ENCODE measurements around the gene TMEM233. TPM values are rescaled to one million over a fixed set of nuclear protein-coding genes. Genes with fewer than 3 reads are reported as not detected.

The TMEM233 gene
- total RNA-seq, 1 donor from 2014 or later = 0.96 TPM

DNA sequence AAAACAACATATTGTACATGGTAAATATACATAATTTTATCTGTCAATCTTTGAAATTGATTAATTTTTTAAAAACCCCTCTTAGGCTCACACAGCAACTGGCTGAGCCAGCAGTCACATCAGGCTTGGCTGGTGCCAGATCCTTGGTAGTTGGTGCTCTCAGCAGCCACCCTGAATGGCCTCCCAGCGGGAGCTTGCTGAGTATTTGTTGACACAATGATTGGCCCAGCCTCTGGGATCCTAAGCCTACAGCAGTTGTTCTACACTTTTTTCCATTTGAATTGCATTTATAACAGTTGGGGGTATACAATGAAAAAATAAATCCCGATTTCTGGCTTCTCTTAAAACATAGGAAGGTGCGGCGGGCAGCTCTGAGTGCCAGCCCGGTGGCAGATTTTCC lies 85.5 kb downstream of the TMEM233 start:
- no peak for DNase-seq

DNA sequence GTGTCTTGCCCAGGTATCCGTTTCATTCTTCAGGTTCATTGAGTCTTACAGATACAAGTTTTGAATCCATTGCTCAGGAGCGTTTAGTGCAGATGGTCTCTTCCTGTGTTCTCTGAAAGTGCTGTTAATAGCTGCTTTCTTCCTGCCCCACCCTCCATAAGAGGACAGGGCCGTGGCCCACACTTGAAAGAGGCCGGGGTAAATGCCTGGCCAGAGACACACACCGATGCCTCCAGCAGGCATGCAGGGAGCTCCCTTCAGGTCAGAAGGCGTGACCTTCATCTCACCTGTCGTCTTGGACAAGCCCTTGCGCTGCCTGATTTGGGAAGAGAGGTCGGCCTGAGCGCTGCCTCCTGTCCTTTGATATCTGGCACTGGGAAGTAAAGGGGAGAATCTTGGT lies 85.9 kb downstream of the TMEM233 start:
- H3K27me3 ChIP-seq = no peaks in the 10 kb centered on the region
- H3K36me3 ChIP-seq = peaks cover 79% of the 10 kb centered on the region
- intact Hi-C loops (cut with DNase I) = no loop called here
- no peak overlapping the region for H3K27ac ChIP-seq
- peaks cover 11% of the 10 kb centered on the region for H3K4me1 ChIP-seq
- H3K9me3 ChIP-seq = no peaks in the 10 kb centered on the region
- H3K4me3 ChIP-seq = no peak overlapping the region
- TF ChIP-seq, protein P1, sequence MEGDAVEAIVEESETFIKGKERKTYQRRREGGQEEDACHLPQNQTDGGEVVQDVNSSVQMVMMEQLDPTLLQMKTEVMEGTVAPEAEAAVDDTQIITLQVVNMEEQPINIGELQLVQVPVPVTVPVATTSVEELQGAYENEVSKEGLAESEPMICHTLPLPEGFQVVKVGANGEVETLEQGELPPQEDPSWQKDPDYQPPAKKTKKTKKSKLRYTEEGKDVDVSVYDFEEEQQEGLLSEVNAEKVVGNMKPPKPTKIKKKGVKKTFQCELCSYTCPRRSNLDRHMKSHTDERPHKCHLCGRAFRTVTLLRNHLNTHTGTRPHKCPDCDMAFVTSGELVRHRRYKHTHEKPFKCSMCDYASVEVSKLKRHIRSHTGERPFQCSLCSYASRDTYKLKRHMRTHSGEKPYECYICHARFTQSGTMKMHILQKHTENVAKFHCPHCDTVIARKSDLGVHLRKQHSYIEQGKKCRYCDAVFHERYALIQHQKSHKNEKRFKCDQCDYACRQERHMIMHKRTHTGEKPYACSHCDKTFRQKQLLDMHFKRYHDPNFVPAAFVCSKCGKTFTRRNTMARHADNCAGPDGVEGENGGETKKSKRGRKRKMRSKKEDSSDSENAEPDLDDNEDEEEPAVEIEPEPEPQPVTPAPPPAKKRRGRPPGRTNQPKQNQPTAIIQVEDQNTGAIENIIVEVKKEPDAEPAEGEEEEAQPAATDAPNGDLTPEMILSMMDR (IDR thresholded peaks at IDR 0.05) = no peak
- DNase-seq = no peak
- ATAC-seq = no peak

More for the DNA sequence above, 85.5 kb downstream of the TMEM233 start:
- ATAC-seq = peak; percentile 58
- no peak overlapping the region for H3K4me3 ChIP-seq
- no peaks in the 10 kb centered on the region for H3K27me3 ChIP-seq
- H3K36me3 ChIP-seq = peaks cover 83% of the 10 kb centered on the region
- intact Hi-C loops (cut with DNase I) = no loop called here
- H3K4me1 ChIP-seq = peaks cover 15% of the 10 kb centered on the region
- H3K27ac ChIP-seq = no peak overlapping the region
- H3K9me3 ChIP-seq = no peaks in the 10 kb centered on the region
- TF ChIP-seq, protein P1 (IDR thresholded peaks at IDR 0.05) = no peak

DNA sequence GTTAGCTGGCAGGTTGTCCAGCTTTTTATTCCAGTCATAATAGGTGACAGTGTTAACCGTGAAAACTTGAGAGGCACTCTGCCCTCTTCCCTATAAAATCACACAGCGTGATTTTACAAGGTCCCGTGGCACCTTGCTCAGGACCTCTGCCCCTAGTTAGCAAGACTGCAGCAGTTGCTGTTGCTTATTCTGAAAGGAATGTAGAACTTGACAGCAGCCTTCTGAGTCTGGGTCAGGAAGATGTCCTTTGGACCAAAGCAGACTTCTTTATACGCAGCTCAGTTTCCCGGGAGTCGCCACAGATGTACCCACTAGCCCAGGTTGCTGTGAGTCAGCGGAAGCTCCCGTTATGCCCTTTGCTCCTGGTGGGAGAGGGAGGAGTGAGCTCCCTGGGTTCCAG lies 87.5 kb downstream of the TMEM233 start:
- peaks cover 15% of the 10 kb centered on the region for H3K4me1 ChIP-seq

DNA sequence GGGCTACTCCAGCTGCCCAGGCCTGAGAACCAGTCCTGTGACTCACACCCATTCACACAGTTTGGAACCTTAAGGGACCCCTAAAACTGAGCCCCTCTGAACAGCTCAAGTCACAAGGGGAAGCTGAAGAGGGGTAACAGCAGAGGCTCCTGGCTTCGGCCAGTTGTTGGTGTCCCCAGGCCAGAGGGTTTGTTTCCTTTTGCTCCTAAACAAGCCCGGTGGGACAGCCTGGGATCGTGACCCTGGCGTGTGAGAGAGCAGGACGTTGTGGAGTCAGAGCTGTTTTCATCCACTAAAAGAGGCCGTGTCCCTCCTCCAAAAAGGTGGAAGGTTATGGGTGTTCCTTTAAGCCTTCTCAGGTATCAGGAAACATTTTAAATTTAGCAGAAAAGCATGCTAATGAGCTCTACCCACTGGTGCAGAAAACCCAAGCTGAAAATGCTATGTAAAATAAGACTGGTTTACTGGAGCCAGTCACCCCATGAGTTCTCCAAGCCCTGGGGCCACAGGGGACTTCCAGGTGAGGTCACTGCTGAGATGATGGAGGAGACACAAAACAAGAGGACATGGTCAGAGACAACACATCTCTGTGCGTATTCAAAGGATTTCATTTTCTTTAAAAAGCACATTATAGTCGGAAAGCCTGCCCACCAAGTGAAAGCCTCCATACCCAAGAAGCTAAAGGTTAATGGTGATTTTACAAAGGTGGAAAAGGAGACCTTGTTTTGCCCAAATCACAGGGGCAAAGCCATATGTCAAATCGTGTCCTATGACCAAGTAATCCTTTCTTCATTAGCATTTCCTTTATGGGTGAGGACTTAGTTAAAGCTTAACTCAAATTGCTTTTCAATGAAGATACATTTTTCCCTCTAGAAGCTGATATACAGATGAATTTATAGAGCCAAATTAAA lies 88.4 kb downstream of the TMEM233 start:
- Histone ChIP-seq H3K9me3 (no peaks in the 10 kb centered on the region), H3K4me3 (no peak overlapping the region), H3K4me1 (peaks cover 15% of the 10 kb centered on the region), H3K27ac (peak overlapping the region; percentile 51), H3K36me3 (peaks cover 54% of the 10 kb centered on the region), H3K27me3 (no peaks in the 10 kb centered on the region)
- TF ChIP-seq, protein P1 (IDR thresholded peaks at IDR 0.05) = no peak
- ATAC-seq (no peak), DNase-seq (no peak)
- intact Hi-C loops (cut with DNase I) = no loop called here

More for the DNA sequence above, 87.5 kb downstream of the TMEM233 start:
- intact Hi-C loops (cut with DNase I) = no loop called here
- Histone ChIP-seq H3K4me3 (no peak overlapping the region), H3K36me3 (peaks cover 63% of the 10 kb centered on the region), H3K27ac (no peak overlapping the region), H3K27me3 (no peaks in the 10 kb centered on the region), H3K9me3 (no peaks in the 10 kb centered on the region)
- DNase-seq (no peak), ATAC-seq (no peak)
- TF ChIP-seq, protein P1 (IDR thresholded peaks at IDR 0.05) = no peak

DNA sequence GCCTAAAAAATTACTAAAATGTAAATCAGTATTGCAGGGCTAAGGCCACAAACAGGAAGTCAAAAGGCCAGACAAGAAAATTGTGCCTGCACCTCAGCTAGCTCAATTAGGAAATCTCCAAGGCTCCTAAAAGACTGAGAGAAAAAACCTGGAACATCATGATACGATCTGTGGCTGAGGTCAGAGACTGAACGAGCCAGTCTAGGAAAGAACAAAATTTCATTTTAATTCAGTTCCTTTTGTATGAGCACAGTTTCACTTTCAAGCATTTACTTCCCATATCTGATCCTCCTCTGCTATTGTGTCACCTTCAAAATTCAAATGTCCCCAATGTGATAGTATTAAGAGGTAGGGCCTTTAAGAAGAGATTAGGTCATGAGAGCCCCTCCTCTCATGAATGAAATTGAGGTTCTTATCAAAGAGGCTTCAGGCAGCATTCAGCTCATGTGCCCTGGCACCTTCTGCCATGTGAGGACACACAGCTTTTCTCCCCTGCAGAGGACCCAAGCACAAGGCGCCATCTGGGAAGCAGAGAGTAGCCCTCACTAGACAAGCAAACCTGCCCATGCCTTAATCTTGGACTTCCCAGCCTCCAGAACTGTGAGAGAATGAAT lies 89.2 kb downstream of the TMEM233 start:
- TF ChIP-seq, protein P1 (IDR thresholded peaks at IDR 0.05) = no peak
- H3K4me3 ChIP-seq = no peak overlapping the region
- H3K27me3 ChIP-seq = no peaks in the 10 kb centered on the region
- intact Hi-C loops (cut with DNase I) = no loop called here
- no peaks in the 10 kb centered on the region for H3K9me3 ChIP-seq
- ATAC-seq (peak; percentile 66), DNase-seq (no peak)
- H3K36me3 ChIP-seq = peaks cover 46% of the 10 kb centered on the region
- H3K4me1 ChIP-seq = peaks cover 15% of the 10 kb centered on the region
- peak overlapping the region; percentile 51 for H3K27ac ChIP-seq

Measured in upper lobe of right lung (tissue), 1 donor.